ENCODE data around the gene U2AF1L4.

GRCh38 chr19:35727956-35728706 is 17.1 kb downstream of the U2AF1L4 start:
- TF ChIP-seq POLR2A (IDR thresholded peaks at IDR 0.05): no peak
- no peak for TF ChIP-seq CTCF (IDR thresholded peaks at IDR 0.05)
- TF ChIP-seq EP300 (IDR thresholded peaks at IDR 0.05): no peak
- no peak for TF ChIP-seq POLR2AphosphoS5 (IDR thresholded peaks at IDR 0.05)

Measured in sigmoid colon (tissue), 4 donors.